Gastroesophageal sphincter (tissue), 4 donors: ENCODE results near the gene TLE6. TPM values are rescaled to one million over a fixed set of nuclear protein-coding genes. Genes with fewer than 3 reads are reported as not detected.

Experiments
- ATAC-seq: fragments of 150-250 bp; one replicate; pipeline ENCODE4 v1.9.1; 2016; ENCODE audit warnings: mild to moderate bottlenecking, moderate library complexity
- H3K27ac ChIP-seq, 4 donors: fragments of 200-600 bp; sonication (generic) in 3 of 4; 1 replicate in 3 of 4; 2 replicates in 1 of 4; pipeline ENCODE4 v1.5.1; 2016 to 2019
- H3K27me3 ChIP-seq: fragments of 200-600 bp; sonication (generic); one replicate; pipeline ENCODE4 v1.5.1; 2019
- H3K36me3 ChIP-seq, 2 donors: fragments of 200-600 bp; sonication (generic); one replicate each; pipeline ENCODE4 v1.5.1; 2019; ENCODE audit warnings: control low read depth in 1 of 2
- H3K4me1 ChIP-seq, 3 donors: fragments of 200-600 bp; sonication (generic); 1 replicate in 2 of 3; 2 replicates in 1 of 3; pipeline ENCODE4 v1.5.1; 2016 to 2019; ENCODE audit warnings: control low read depth in 2 of 3
- H3K4me3 ChIP-seq, 2 donors: fragments of 200-600 bp; sonication (generic); one replicate each; pipeline ENCODE4 v1.5.1; 2019; ENCODE audit warnings: mild to moderate bottlenecking in 1 of 2, moderate library complexity in 1 of 2
- H3K9me3 ChIP-seq, 3 donors: fragments of 200-600 bp; sonication (generic); one replicate each; pipeline ENCODE4 v1.5.1; 2017 to 2019; ENCODE audit warnings: control low read depth in 2 of 3
- EP300 ChIP-seq: sonication (generic); formaldehyde crosslinking; IDR thresholded peaks from one replicate; pipeline ENCODE4 v1.6.1; 2017; ENCODE audit warnings: antibody characterized with exemption, mild to moderate bottlenecking
- POLR2A ChIP-seq, 2 donors: fragments of 450-650 bp; IDR thresholded peaks; one replicate each; pipeline ENCODE4 v1.6.1; 2017; ENCODE audit warnings: antibody characterized with exemption in 2 of 2, mild to moderate bottlenecking in 2 of 2, moderate library complexity in 1 of 2
- POLR2AphosphoS5 ChIP-seq: sonication (generic); formaldehyde crosslinking; IDR thresholded peaks from one replicate; pipeline ENCODE4 v1.6.1; 2017; ENCODE audit warnings: antibody characterized with exemption
- WGBS, 2 donors: methylation state at CpG; one replicate each; pipeline ENCODE4 v1.1.5; 2018; ENCODE audit warnings: low coverage in 1 of 2; 5-methylcytosine and 5-hydroxymethylcytosine counted together
- total RNA-seq, 4 donors: library from RNA; depleted of rRNA; stranded (reverse); fragments of >200 nt; gene quantifications; one replicate each; pipeline ENCODE4 v1.1.0, GENCODE V29; 2016
- TF ChIP-seq, protein P1 (sequence below), 4 experiments: fragments of 200-600 bp in 2 of 4; fragments of 450-650 bp in 2 of 4; sonication (generic) in 1 of 4; IDR thresholded peaks; one replicate each; pipeline ENCODE4 v1.5.1; 2017 to 2019; ENCODE audit warnings: antibody characterized with exemption in 4 of 4, mild to moderate bottlenecking in 2 of 4, moderate library complexity in 2 of 4

Gene TLE6
- total RNA-seq, 4 donors from 2014 or later: 0.19 to 0.64 (median 0.40) TPM; not detected in 1

- no peak overlapping the region for H3K27ac ChIP-seq
- no peak overlapping the region for H3K4me3 ChIP-seq
- no peak for ATAC-seq
- H3K27me3 ChIP-seq: no peaks in the 10 kb centered on the region
- no peak for TF ChIP-seq EP300
- no peaks in the 10 kb centered on the region for H3K4me1 ChIP-seq
- peaks cover 0 to 66% of the 10 kb centered on the region in 2 donors for H3K36me3 ChIP-seq
- 91% methylated on average over 5 of the region's 8 CpGs; no CpG with 5 or more reads in 1 of the 2 donors for WGBS, 2 donors
- H3K9me3 ChIP-seq: no peaks in the 10 kb centered on the region
Measured at GRCh38 chr19:3014135-3014534, 36.8 kb downstream of the TLE6 start.

DNA sequence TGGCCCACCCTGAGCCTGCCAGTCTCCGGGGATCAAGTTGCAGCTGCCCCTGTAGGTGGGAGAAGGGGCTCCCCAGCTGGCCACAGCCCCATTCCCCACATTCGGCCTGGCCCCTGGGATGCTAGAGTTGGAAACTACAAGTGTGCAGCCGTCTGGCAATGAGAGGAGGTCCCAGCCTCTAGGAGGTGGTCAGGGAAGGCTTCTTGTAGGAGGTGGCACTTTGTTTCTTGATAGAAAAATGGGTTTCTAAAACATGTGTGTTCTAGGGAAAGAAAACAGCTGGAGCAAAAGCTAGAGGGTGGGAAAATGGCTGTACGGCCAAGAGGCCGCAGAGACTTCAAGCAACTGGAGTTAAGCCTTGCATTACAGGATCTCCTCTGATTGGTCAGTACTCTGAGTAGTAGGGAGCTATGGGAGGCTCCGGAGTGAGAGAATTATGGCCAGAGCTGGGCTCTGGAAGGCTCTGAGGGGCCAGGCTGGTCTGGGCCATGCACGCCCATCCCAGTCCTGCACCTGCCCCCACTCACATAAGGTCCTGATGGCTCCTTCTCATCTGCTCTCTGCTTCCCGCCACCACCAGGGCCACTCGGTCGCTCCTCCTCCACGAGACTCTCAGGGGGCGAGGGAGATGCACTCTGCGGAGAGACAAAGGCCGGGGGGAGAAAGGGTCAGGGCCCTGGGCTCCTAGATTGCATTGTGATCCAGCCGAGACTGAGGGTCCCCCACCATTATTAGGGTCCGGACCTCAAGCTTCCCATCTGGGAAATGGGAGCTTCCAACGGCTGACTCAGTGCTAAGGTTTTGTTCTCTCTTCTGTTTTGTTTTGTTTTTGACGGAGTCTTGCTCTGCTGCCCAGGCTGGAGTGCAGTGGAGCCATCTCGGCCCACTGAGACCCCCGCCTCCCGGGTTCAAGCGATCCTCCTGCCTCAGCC is 38.0 kb downstream of the TLE6 start:
- ATAC-seq: no peak
- Histone ChIP-seq H3K36me3 (peaks cover 0 to 68% of the 10 kb centered on the region in 2 donors), H3K27ac (no peak overlapping the region), H3K9me3 (no peaks in the 10 kb centered on the region), H3K4me1 (no peaks in the 10 kb centered on the region), H3K4me3 (no peak overlapping the region), H3K27me3 (no peaks in the 10 kb centered on the region)
- 84% methylated on average over 10 of the region's 22 CpGs; no CpG with 5 or more reads in 1 of the 2 donors for WGBS, 2 donors
- TF ChIP-seq POLR2AphosphoS5 (no peak), EP300 (no peak), POLR2A (IDR thresholded peaks at IDR 0.05) (no peak)
- TF ChIP-seq, protein P1, sequence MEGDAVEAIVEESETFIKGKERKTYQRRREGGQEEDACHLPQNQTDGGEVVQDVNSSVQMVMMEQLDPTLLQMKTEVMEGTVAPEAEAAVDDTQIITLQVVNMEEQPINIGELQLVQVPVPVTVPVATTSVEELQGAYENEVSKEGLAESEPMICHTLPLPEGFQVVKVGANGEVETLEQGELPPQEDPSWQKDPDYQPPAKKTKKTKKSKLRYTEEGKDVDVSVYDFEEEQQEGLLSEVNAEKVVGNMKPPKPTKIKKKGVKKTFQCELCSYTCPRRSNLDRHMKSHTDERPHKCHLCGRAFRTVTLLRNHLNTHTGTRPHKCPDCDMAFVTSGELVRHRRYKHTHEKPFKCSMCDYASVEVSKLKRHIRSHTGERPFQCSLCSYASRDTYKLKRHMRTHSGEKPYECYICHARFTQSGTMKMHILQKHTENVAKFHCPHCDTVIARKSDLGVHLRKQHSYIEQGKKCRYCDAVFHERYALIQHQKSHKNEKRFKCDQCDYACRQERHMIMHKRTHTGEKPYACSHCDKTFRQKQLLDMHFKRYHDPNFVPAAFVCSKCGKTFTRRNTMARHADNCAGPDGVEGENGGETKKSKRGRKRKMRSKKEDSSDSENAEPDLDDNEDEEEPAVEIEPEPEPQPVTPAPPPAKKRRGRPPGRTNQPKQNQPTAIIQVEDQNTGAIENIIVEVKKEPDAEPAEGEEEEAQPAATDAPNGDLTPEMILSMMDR (IDR thresholded peaks at IDR 0.05): no peak

DNA sequence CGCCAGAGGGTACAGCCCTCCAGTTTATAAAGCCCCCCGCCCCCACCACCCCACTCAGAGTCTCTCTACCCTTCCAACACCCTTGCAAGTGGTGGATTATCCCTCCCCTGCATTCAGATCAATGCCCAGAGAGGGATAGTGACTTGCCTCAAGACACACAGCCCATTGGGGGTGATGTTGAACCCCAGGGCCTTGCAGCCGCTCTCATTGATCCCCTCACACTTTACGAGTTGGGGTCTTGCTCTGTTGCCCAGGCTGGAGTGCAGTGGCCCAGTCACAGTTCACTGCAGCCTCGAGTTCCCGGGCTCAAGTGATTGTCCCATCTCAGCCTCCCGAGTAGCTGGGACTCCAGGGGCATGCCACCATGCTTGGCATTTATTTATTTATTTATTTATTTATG is 40.6 kb downstream of the TLE6 start:
- TF ChIP-seq EP300 (no peak), POLR2A (IDR thresholded peaks at IDR 0.05) (no peak), POLR2AphosphoS5 (no peak)
- TF ChIP-seq, protein P1 (IDR thresholded peaks at IDR 0.05): no peak
- WGBS, 2 donors: 92 to 95% methylated on average over 2 to 7 of the region's 7 CpGs
- Histone ChIP-seq H3K27me3 (no peaks in the 10 kb centered on the region), H3K27ac (no peak overlapping the region), H3K4me1 (no peaks in the 10 kb centered on the region), H3K36me3 (peaks cover 0 to 45% of the 10 kb centered on the region in 2 donors), H3K9me3 (no peaks in the 10 kb centered on the region), H3K4me3 (no peak overlapping the region)
- ATAC-seq: no peak

DNA sequence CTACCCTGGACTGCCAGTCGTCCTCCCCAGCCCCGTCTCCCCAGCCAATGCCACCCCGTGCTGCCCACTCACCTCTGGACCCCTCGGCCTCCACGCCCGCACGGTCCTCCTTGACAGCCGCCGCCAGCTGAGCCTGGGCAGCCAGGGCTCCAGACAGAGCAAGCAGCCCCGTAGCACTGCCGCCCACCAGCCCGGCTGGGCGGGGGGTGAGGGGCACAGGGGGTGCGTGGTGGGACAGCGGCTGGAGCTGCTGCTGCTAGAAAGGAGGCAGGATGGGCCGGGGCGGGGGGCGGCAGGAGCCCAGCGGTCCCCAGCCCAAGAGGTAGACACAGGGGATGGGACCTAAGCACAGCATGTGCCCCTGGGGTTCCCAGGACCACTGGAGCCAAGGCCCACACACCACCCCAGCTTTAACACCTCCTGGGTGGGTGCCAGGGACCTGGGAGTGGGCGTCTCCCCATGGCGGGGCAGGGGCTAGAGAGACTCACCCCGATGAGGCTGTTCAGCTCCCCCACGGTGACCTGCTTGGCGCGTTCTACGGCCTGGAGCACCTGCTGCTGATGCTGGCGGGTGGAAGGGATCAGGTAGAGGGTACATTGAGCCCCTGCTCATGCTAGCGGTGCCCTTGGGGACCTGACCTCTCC is 42.0 kb downstream of the TLE6 start:
- ATAC-seq: no peak
- 100% methylated on average over 1 of the region's 28 CpGs for WGBS, 2 donors
- peaks cover 0 to 31% of the 10 kb centered on the region in 2 donors for H3K36me3 ChIP-seq
- no peak overlapping the region for H3K4me3 ChIP-seq
- TF ChIP-seq POLR2A (IDR thresholded peaks at IDR 0.05): no peak
- no peak for TF ChIP-seq POLR2AphosphoS5
- TF ChIP-seq EP300: no peak
- TF ChIP-seq, protein P1 (IDR thresholded peaks at IDR 0.05): no peak
- H3K27ac ChIP-seq: no peak overlapping the region
- H3K9me3 ChIP-seq: no peaks in the 10 kb centered on the region
- no peaks in the 10 kb centered on the region for H3K4me1 ChIP-seq
- H3K27me3 ChIP-seq: no peaks in the 10 kb centered on the region

GRCh38 chr19:3020321-3020960 is 43.1 kb downstream of the TLE6 start:
- Histone ChIP-seq H3K9me3 (no peaks in the 10 kb centered on the region), H3K27ac (no peak overlapping the region), H3K4me1 (no peaks in the 10 kb centered on the region), H3K36me3 (peaks cover 0 to 26% of the 10 kb centered on the region in 2 donors), H3K27me3 (no peaks in the 10 kb centered on the region), H3K4me3 (no peak overlapping the region)
- no peak for ATAC-seq
- TF ChIP-seq POLR2AphosphoS5: no peak
- TF ChIP-seq EP300: no peak
- 64 to 97% methylated on average over 4 to 5 of the region's 18 CpGs for WGBS, 2 donors
